Thoracic aorta (tissue), 2 donors: ENCODE results near the gene LINGO3. TPM values are rescaled to one million over a fixed set of nuclear protein-coding genes. Genes with fewer than 3 reads are reported as not detected.

Experiments
- ATAC-seq: fragments of 150-250 bp; one replicate; pipeline ENCODE4 v1.8.0; 2017; ENCODE audit warnings: low read depth; ENCODE audit not compliant: insufficient number of reproducible peaks, low FRiP score
- DNase-seq: peaks from one replicate; pipeline ENCODE4 v3.0.0-alpha.2; 2020; ENCODE audit warnings: low spot score
- H3K27ac ChIP-seq, 2 donors: fragments of 200-600 bp; sonication (generic); 1 replicate in 1 of 2; 2 replicates in 1 of 2; pipeline ENCODE4 v1.5.1; 2016; ENCODE audit warnings: mild to moderate bottlenecking in 2 of 2, moderate library complexity in 2 of 2
- H3K27me3 ChIP-seq: fragments of 200-600 bp; sonication (generic); replicated peaks from 2 replicates; pipeline ENCODE4 v1.6.0; 2016; ENCODE audit warnings: mild to moderate bottlenecking; ENCODE audit not compliant: insufficient read depth
- H3K36me3 ChIP-seq: fragments of 200-600 bp; sonication (generic); one replicate; pipeline ENCODE4 v1.5.1; 2016
- H3K4me1 ChIP-seq, 2 donors: fragments of 200-600 bp; sonication (generic); 1 replicate in 1 of 2; 2 replicates in 1 of 2; pipeline versions ENCODE4 v1.5.1 to v1.6.0; 2016; ENCODE audit warnings: low read depth in 2 of 2, mild to moderate bottlenecking in 1 of 2; ENCODE audit not compliant: control insufficient read depth in 1 of 2
- H3K4me3 ChIP-seq: fragments of 200-600 bp; sonication (generic); 2 replicates; pipeline ENCODE4 v1.5.1; 2016; ENCODE audit warnings: mild to moderate bottlenecking
- H3K9me3 ChIP-seq: fragments of 200-600 bp; sonication (generic); 2 replicates; pipeline ENCODE4 v1.5.1; 2016
- CTCF ChIP-seq: fragments of 200-600 bp; sonication (generic); IDR thresholded peaks from one replicate; pipeline ENCODE4 v1.5.1; 2019; ENCODE audit warnings: antibody characterized with exemption
- total RNA-seq, 2 donors: library from RNA; depleted of rRNA; stranded (reverse); fragments of >200 nt; gene quantifications; one replicate each; pipeline versions ENCODE4 v1.1.0 to v1.2.3, GENCODE V29; 2016

The LINGO3 gene
- total RNA-seq, 2 donors from 2014 or later = 0.27 TPM; not detected in 1

GRCh38 chr19:2338751-2339643 is 31.0 kb upstream of the LINGO3 start:
- Histone ChIP-seq H3K36me3 (peaks cover 7% of the 10 kb centered on the region), H3K27ac (no peak overlapping the region), H3K9me3 (no peaks in the 10 kb centered on the region), H3K4me3 (no peak overlapping the region), H3K27me3 (no peaks in the 10 kb centered on the region), H3K4me1 (no peaks in the 10 kb centered on the region)
- DNase-seq (no peak), ATAC-seq (no peak)
- no peak for TF ChIP-seq CTCF

DNA sequence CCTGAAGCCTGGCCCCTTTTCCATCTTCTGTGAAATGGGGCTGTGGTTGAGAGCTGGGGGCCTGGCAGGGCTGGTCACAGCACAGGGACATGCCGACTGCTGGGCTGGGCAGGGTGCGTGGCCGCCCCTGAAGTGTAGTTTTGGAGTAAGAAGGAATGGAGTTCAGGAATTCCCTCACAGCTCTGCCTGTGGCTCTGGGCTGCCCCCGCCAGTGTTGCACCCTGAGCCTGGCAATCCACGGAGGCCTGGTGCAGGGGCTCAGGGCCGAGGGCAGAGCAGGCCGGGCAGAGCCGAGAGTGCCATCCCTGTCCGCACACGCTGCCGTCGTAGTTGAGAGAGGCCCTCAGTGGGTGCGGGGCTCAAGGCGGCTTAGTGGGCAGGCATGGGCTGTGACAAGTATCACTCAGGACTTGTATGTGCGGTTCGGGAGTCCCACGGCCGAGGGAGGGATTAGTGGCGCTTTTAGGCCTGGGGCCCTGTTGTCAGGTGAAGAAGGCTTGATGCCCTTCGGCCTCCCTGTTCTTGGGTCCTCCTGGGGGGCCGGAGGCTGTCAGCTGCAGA is 30.2 kb upstream of the LINGO3 start:
- H3K27me3 ChIP-seq = no peaks in the 10 kb centered on the region
- DNase-seq = no peak
- no peaks in the 10 kb centered on the region for H3K9me3 ChIP-seq
- no peaks in the 10 kb centered on the region for H3K4me1 ChIP-seq
- H3K27ac ChIP-seq = no peak overlapping the region
- no peak overlapping the region for H3K4me3 ChIP-seq
- no peak for ATAC-seq
- H3K36me3 ChIP-seq = peaks cover 7% of the 10 kb centered on the region
- TF ChIP-seq CTCF = no peak

DNA sequence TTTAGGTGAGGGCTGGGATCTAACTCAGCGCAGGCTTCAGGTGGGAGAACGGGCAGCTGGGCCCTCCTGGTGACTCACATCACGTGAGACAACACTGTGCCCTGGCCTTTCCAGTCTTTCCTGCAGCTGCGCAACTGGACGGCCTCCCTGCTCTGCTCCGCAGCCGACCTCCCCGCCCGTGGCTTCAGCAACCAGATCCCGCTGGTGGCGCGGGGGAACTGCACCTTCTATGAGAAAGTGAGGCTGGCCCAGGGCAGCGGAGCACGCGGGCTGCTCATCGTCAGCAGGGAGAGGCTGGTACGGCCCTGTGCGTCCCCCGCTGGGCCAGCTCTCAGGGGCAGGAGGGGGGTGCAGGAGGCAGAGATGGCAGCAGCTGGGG is 29.4 kb upstream of the LINGO3 start:
- H3K27me3 ChIP-seq = no peaks in the 10 kb centered on the region
- H3K4me1 ChIP-seq = no peaks in the 10 kb centered on the region
- ATAC-seq = no peak
- no peaks in the 10 kb centered on the region for H3K9me3 ChIP-seq
- H3K4me3 ChIP-seq = no peak overlapping the region
- no peak overlapping the region for H3K27ac ChIP-seq
- peaks cover 7% of the 10 kb centered on the region for H3K36me3 ChIP-seq
- DNase-seq = no peak
- no peak for TF ChIP-seq CTCF

GRCh38 chr19:2336528-2337328 is 28.8 kb upstream of the LINGO3 start:
- no peaks in the 10 kb centered on the region for H3K4me1 ChIP-seq
- no peak overlapping the region for H3K27ac ChIP-seq
- ATAC-seq = no peak
- no peak for TF ChIP-seq CTCF
- H3K9me3 ChIP-seq = no peaks in the 10 kb centered on the region
- H3K27me3 ChIP-seq = no peaks in the 10 kb centered on the region
- H3K36me3 ChIP-seq = peaks cover 3% of the 10 kb centered on the region
- no peak for DNase-seq
- H3K4me3 ChIP-seq = no peak overlapping the region

GRCh38 chr19:2335848-2336247 is 27.9 kb upstream of the LINGO3 start:
- no peak for ATAC-seq

More at GRCh38 chr19:2335848-2336247, 27.9 kb upstream of the LINGO3 start:
- no peak for TF ChIP-seq CTCF
- H3K4me1 ChIP-seq = peaks cover 0 to 7% of the 10 kb centered on the region in 2 donors
- DNase-seq = no peak
- H3K36me3 ChIP-seq = no peaks in the 10 kb centered on the region
- H3K27ac ChIP-seq = no peak overlapping the region
- no peaks in the 10 kb centered on the region for H3K27me3 ChIP-seq
- no peaks in the 10 kb centered on the region for H3K9me3 ChIP-seq
- no peak overlapping the region for H3K4me3 ChIP-seq
